SU-DHL-6 (cell line): ENCODE measurements around the gene SLC9B2.

Source experiments
- H2AFZ ChIP-seq: fragments of 200-600 bp; sonication (generic); 2 replicates; pipeline ENCODE4 v1.6.1; 2014; ENCODE audit warnings: low read depth, mild to moderate bottlenecking, moderate library complexity, mixed read lengths, antibody characterized with exemption, low read length; ENCODE audit not compliant: severe bottlenecking
- H3F3A ChIP-seq: fragments of 200-600 bp; shearing (Covaris generic); 2 replicates; pipeline ENCODE4 v1.6.0; 2016; ENCODE audit warnings: antibody characterized with exemption, mild to moderate bottlenecking; ENCODE audit not compliant: insufficient read depth
- H3K27ac ChIP-seq: fragments of 200-600 bp; sonication (generic); 2 replicates; pipeline ENCODE4 v1.5.1; 2016; ENCODE audit warnings: low read depth, mild to moderate bottlenecking, low read length, moderate library complexity, mixed read lengths
- H3K27me3 ChIP-seq: fragments of 200-600 bp; sonication (generic), shearing (Covaris generic); 2 replicates; pipeline ENCODE4 v1.6.0; 2014; ENCODE audit warnings: mild to moderate bottlenecking, low read length
- H3K36me3 ChIP-seq: fragments of 200-600 bp; sonication (generic); 2 replicates; pipeline ENCODE4 v1.6.1; 2014; ENCODE audit warnings: mild to moderate bottlenecking, low read length, mixed read lengths
- H3K4me2 ChIP-seq: fragments of 300-600, 200-600 bp; shearing (Covaris generic), sonication (generic); 2 replicates; pipeline ENCODE4 v1.6.0; 2014; ENCODE audit warnings: low read length, low read depth, mild to moderate bottlenecking; ENCODE audit not compliant: poor library complexity, severe bottlenecking
- H3K4me3 ChIP-seq: fragments of 200-600 bp; sonication (generic); 2 replicates; pipeline ENCODE4 v1.5.1; 2014; ENCODE audit warnings: antibody characterized with exemption, low read length, mild to moderate bottlenecking, mixed read lengths; ENCODE audit not compliant: insufficient read depth, poor library complexity, severe bottlenecking
- H3K79me2 ChIP-seq: fragments of 200-600 bp; sonication (generic); 2 replicates; pipeline ENCODE4 v1.6.1; 2014; ENCODE audit warnings: mild to moderate bottlenecking, low read length, moderate library complexity; ENCODE audit not compliant: insufficient read depth
- H3K9ac ChIP-seq: fragments of 200-600 bp; sonication (generic); 2 replicates; pipeline ENCODE4 v1.7.0; 2014; ENCODE audit warnings: mild to moderate bottlenecking, low read length
- H3K9me2 ChIP-seq: fragments of 200-600 bp; sonication (generic); replicated peaks from 2 replicates; pipeline ENCODE4 v1.6.1; 2014; ENCODE audit warnings: low read length; ENCODE audit not compliant: insufficient read depth
- H3K9me3 ChIP-seq: fragments of 200-600 bp; sonication (generic); 2 replicates; pipeline ENCODE4 v1.6.1; 2014; ENCODE audit warnings: low read length, mixed read lengths; ENCODE audit not compliant: insufficient read depth
- H4K20me1 ChIP-seq: fragments of 200-600 bp; sonication (generic); 2 replicates; pipeline ENCODE4 v1.6.1; 2014; ENCODE audit warnings: low read depth, mild to moderate bottlenecking, antibody characterized with exemption, low read length, moderate library complexity, mixed read lengths
- CTCF ChIP-seq: fragments of 200-600 bp; sonication (generic); IDR thresholded peaks from one replicate; pipeline ENCODE4 v1.5.1; 2017; ENCODE audit warnings: antibody characterized with exemption, mild to moderate bottlenecking, low read length, moderate library complexity; ENCODE audit not compliant: insufficient read depth, poor library complexity, severe bottlenecking
- EZH2phosphoT487 ChIP-seq: fragments of 200-600 bp; sonication (generic), shearing (Covaris generic); conservative IDR thresholded peaks from 2 replicates; pipeline ENCODE4 v1.6.1; 2018; ENCODE audit warnings: mild to moderate bottlenecking, antibody characterized with exemption, low read length, moderate library complexity, mixed read lengths

SLC9B2 gene

GRCh38 chr4:103026868-103027267 is 49.7 kb downstream of the SLC9B2 start:
- H4K20me1 ChIP-seq, result no peaks in the 10 kb centered on the region
- H3K79me2 ChIP-seq, result no peaks in the 10 kb centered on the region
- H3K9ac ChIP-seq, result no peak overlapping the region
- no peak for TF ChIP-seq EZH2phosphoT487
- TF ChIP-seq CTCF, result no peak
- no peaks in the 10 kb centered on the region for H3K27me3 ChIP-seq
- no peaks in the 10 kb centered on the region for H3F3A ChIP-seq
- H3K9me2 ChIP-seq, result no peaks in the 10 kb centered on the region
- no peak overlapping the region for H3K27ac ChIP-seq
- H3K9me3 ChIP-seq, result no peaks in the 10 kb centered on the region
- H3K36me3 ChIP-seq, result no peaks in the 10 kb centered on the region
- no peak overlapping the region for H3K4me3 ChIP-seq
- no peak overlapping the region for H2AFZ ChIP-seq
- no peak overlapping the region for H3K4me2 ChIP-seq

- no peak for TF ChIP-seq CTCF
- no peak for TF ChIP-seq EZH2phosphoT487
- H3K4me2 ChIP-seq, result no peak overlapping the region
These were observed 51.6 kb downstream of the SLC9B2 start for GRCh38 chr4:103024996-103025395.

GRCh38 chr4:103021120-103021519 is 55.4 kb downstream of the SLC9B2 start:
- H2AFZ ChIP-seq, result no peak overlapping the region

More at GRCh38 chr4:103024996-103025395, 51.6 kb downstream of the SLC9B2 start:
- H3K27me3 ChIP-seq, result no peaks in the 10 kb centered on the region
- H2AFZ ChIP-seq, result no peak overlapping the region
- H3K9me3 ChIP-seq, result no peaks in the 10 kb centered on the region
- no peaks in the 10 kb centered on the region for H4K20me1 ChIP-seq
- H3K36me3 ChIP-seq, result no peaks in the 10 kb centered on the region
- no peak overlapping the region for H3K9ac ChIP-seq
- no peak overlapping the region for H3K4me3 ChIP-seq
- no peaks in the 10 kb centered on the region for H3K79me2 ChIP-seq
- no peaks in the 10 kb centered on the region for H3K9me2 ChIP-seq
- H3F3A ChIP-seq, result no peaks in the 10 kb centered on the region
- no peak overlapping the region for H3K27ac ChIP-seq

More at GRCh38 chr4:103021120-103021519, 55.4 kb downstream of the SLC9B2 start:
- H3K9ac ChIP-seq, result no peak overlapping the region
- no peak for TF ChIP-seq CTCF
- TF ChIP-seq EZH2phosphoT487, result no peak
- H3K4me3 ChIP-seq, result no peak overlapping the region
- no peak overlapping the region for H3K27ac ChIP-seq
- no peak overlapping the region for H3K4me2 ChIP-seq
- H4K20me1 ChIP-seq, result no peaks in the 10 kb centered on the region
- no peaks in the 10 kb centered on the region for H3K9me3 ChIP-seq
- no peaks in the 10 kb centered on the region for H3K9me2 ChIP-seq
- H3K79me2 ChIP-seq, result no peaks in the 10 kb centered on the region
- H3K27me3 ChIP-seq, result no peaks in the 10 kb centered on the region
- peaks cover 6% of the 10 kb centered on the region; the same call in 1 of the 2 replicates for H3F3A ChIP-seq
- H3K36me3 ChIP-seq, result no peaks in the 10 kb centered on the region
